Calu3 (cell line): ENCODE data around the gene BMP8B. TPM values are rescaled to one million over a fixed set of nuclear protein-coding genes. Genes with fewer than 3 reads are reported as not detected.
"Not testable (repeated sequence)": the region's sequence is repeated elsewhere in the genome, so short reads cannot be mapped to it uniquely, and the experiment has no call there.

Source experiments
- BruUV-seq: library from RNA; stranded (reverse); fragments of 400-500 nt; replicated peaks from 2 replicates; lab custom pipeline; 2021; lab: Mats Ljungman, UMichigan
- CTCF ChIA-PET: fragments of 300-600 bp; sonication (Branson Sonifier 250); formaldehyde crosslinking; loops from one replicate; lab custom pipeline; 2022; ENCODE audit warnings: antibody characterized with exemption; lab: Charles Lee
- DNase-seq: peaks from one replicate; pipeline ENCODE4 v3.0.0; 2022
- H3K27ac Mint-ChIP-seq: one replicate; pipeline ENCODE4 v1.8.0; 2022; ENCODE audit warnings: mixed read lengths; ENCODE audit not compliant: unreplicated experiment
- H3K27me3 Mint-ChIP-seq: one replicate; pipeline ENCODE4 v1.8.0; 2022; ENCODE audit warnings: mixed read lengths; ENCODE audit not compliant: unreplicated experiment
- H3K36me3 Mint-ChIP-seq: one replicate; pipeline ENCODE4 v1.8.0; 2022; ENCODE audit warnings: mild to moderate bottlenecking, moderate library complexity, mixed read lengths; ENCODE audit not compliant: insufficient read depth, unreplicated experiment
- H3K4me1 Mint-ChIP-seq: one replicate; pipeline ENCODE4 v1.8.0; 2022; ENCODE audit warnings: mild to moderate bottlenecking, low read depth, mixed read lengths; ENCODE audit not compliant: unreplicated experiment
- H3K4me3 Mint-ChIP-seq: one replicate; pipeline ENCODE4 v1.8.0; 2022; ENCODE audit warnings: mild to moderate bottlenecking, low read depth, moderate library complexity, mixed read lengths; ENCODE audit not compliant: unreplicated experiment
- H3K9me3 Mint-ChIP-seq: one replicate; pipeline ENCODE4 v1.8.0; 2022; ENCODE audit warnings: low read depth, mixed read lengths; ENCODE audit not compliant: unreplicated experiment
- CTCF ChIP-seq: fragments of 200-600 bp; IDR thresholded peaks from one replicate; pipeline ENCODE4 v1.8.0; 2022; ENCODE audit warnings: antibody characterized with exemption; ENCODE audit not compliant: unreplicated experiment
- intact Hi-C: fragments of 100-400 bp; cut with micrococcal nuclease; formaldehyde crosslinking; loops from one replicate; pipeline ENCODE4 v1.10.0; 2022; ENCODE audit not compliant: unreplicated experiment
- total RNA-seq: library from RNA; stranded (reverse); gene quantifications from 2 replicates; pipeline ENCODE4 v1.2.3, GENCODE V29; 2022

Gene BMP8B
- total RNA-seq, 1 experiment from 2014 or later, result 6.8 TPM

GRCh38 chr1:39779821-39780220, 8.8 kb downstream of the BMP8B start:
- Mint-ChIP-seq H3K27ac (no peak overlapping the region), H3K27me3 (no peaks in the 10 kb centered on the region), H3K4me1 (no peaks in the 10 kb centered on the region), H3K36me3 (no peaks in the 10 kb centered on the region), H3K4me3 (no peak overlapping the region), H3K9me3 (no peaks in the 10 kb centered on the region)
- no peak for TF ChIP-seq CTCF
- no peak for DNase-seq
- no TSS peak for BruUV-seq
- CTCF ChIA-PET, result no interaction called here
- intact Hi-C loops, result no loop called here

- no peaks in the 10 kb centered on the region for H3K4me1 Mint-ChIP-seq
- no peaks in the 10 kb centered on the region for H3K27me3 Mint-ChIP-seq
- no peaks in the 10 kb centered on the region for H3K36me3 Mint-ChIP-seq
- CTCF ChIA-PET, result no interaction called here
- no peaks in the 10 kb centered on the region for H3K9me3 Mint-ChIP-seq
- no peak overlapping the region for H3K27ac Mint-ChIP-seq
- intact Hi-C loops, result no loop called here
- TF ChIP-seq CTCF, result no peak
- H3K4me3 Mint-ChIP-seq, result no peak overlapping the region
- BruUV-seq, result no TSS peak
- no peak for DNase-seq
Measured at GRCh38 chr1:39779137-39779536, 9.5 kb downstream of the BMP8B start.

- BruUV-seq, DNase-seq, H3K36me3 Mint-ChIP-seq, CTCF ChIA-PET, H3K9me3 Mint-ChIP-seq, H3K4me1 Mint-ChIP-seq, H3K27ac Mint-ChIP-seq, H3K27me3 Mint-ChIP-seq, intact Hi-C loops, H3K4me3 Mint-ChIP-seq: not testable (repeated sequence)
Measured at GRCh38 chr1:39778463-39779099, 10.1 kb downstream of the BMP8B start.

GRCh38 chr1:39777896-39778295, 10.8 kb downstream of the BMP8B start:
- DNase-seq, H3K36me3 Mint-ChIP-seq, H3K9me3 Mint-ChIP-seq, H3K4me1 Mint-ChIP-seq, H3K27ac Mint-ChIP-seq, H3K27me3 Mint-ChIP-seq, H3K4me3 Mint-ChIP-seq, CTCF ChIA-PET, intact Hi-C loops, BruUV-seq: not testable (repeated sequence)

GRCh38 chr1:39777306-39777705, 11.4 kb downstream of the BMP8B start:
- BruUV-seq, result no TSS peak
- H3K4me3 Mint-ChIP-seq, result no peak overlapping the region
- H3K27me3 Mint-ChIP-seq, result no peaks in the 10 kb centered on the region
- H3K27ac Mint-ChIP-seq, result no peak overlapping the region
- CTCF ChIA-PET, result no interaction called here
- TF ChIP-seq CTCF, result no peak
- DNase-seq, result no peak
- H3K9me3 Mint-ChIP-seq, result no peaks in the 10 kb centered on the region
- H3K4me1 Mint-ChIP-seq, result no peaks in the 10 kb centered on the region
- intact Hi-C loops, result no loop called here
- H3K36me3 Mint-ChIP-seq, result no peaks in the 10 kb centered on the region
